GM11168 (cell line): ENCODE results near the gene BLVRB.
"Not testable (repeated sequence)": the region's sequence is repeated elsewhere in the genome, so short reads cannot be mapped to it uniquely, and the experiment has no call there.

ENCODE experiments used
- in situ Hi-C: fragments of 300-500 bp; cut with MboI; formaldehyde crosslinking; loops from one replicate; pipeline ENCODE4 v1.12.0; 2022; ENCODE audit warnings: low sequenced_read_pairs; ENCODE audit not compliant: unreplicated experiment

BLVRB gene

DNA sequence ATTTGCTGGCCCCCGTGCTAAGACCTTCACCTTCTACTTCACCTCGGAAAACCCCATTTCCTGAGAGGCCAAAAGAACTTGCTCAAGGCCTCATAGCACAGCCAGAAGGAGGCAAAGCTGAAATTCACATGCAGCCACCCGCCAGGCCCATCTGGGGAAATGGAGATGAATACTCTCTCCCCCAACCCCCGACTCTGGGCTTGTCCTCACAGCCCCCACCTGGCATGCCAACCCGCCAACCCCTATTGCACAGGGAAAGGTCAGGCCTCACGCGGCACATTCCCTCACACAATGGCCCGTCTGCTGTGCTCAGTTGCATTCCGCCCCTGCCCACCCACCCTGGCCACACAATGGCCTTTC lies 55.5 kb downstream of the BLVRB start:
- in situ Hi-C loops = no loop called here

GRCh38 chr19:40408598-40408925 lies 57.0 kb downstream of the BLVRB start:
- in situ Hi-C loops = not testable (repeated sequence)

DNA sequence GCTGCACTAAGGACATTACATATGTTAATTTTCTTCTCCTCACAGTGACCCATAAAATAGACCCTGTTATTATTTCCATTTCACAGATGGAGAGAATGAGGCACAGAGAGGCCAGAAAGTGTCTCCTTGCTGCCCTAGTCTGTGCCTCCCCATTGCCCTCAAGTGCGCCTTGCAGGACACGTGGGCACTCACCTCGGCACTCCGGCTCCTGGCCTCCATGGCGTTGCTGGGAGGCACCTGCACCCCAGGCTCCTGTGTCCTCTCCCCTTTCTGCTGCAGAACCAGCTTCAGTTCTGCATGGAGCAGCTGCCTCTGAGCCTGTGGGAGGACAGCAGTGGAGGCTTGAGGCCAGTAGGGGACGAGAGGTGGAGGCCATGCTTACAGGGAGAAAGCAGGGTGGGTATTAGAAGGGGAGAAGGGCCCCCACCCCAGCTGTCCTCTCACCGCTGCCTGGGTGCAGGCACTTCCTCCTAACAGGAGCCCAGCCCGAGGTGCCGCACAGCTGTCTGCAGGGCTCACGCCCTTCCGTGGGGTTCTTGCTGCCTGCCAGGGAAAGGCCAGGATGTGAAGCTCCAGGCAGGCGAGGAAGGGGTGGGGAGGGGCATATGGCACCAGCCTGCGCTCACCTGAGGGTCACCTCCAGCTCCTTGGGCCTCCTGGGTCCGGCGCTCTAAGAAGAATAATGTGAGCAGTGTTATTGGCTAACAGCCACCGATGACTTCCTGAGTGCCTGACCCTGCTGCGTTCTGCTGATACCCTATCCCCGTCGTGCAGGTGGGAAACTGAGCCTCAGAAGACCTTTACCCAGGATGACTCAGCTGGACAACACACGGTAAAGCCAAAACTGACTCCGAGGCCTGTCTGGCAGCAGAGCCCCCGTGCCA lies 57.6 kb downstream of the BLVRB start:
- in situ Hi-C loops = no loop called here

DNA sequence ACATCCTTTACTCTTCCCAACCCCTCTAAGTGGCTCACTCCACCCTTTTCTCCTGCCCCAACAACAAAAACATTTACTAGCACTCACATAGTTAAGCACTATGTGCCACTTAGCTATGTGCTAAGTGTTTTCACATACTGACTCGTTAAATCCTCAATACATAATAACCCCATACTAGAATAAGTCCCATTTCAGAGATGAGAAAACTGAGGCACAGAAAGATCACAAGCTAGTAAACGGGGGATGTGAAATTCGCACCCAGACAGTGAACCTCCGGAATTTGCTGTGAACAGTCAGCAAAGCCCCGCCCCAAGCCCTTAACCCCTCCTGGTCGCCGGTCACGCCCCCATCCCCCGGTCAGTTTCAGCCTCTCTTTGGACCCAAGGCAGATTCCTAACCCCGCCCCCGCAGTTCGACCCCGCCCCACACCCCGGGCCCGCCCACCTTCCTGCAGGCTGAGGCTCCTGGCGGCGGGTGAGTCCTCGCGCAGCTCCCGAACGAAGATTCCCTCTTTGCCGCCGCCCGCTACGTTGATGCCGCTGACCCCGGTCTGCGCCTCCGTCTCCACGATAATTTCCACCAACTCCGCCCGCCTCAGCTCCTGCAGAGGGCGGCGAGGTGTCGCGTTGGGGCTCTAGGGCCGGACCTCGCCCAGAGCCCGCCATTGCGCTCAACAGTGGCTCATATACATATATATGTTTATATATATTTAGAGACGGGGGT lies 62.1 kb downstream of the BLVRB start:
- in situ Hi-C loops = no loop called here

DNA sequence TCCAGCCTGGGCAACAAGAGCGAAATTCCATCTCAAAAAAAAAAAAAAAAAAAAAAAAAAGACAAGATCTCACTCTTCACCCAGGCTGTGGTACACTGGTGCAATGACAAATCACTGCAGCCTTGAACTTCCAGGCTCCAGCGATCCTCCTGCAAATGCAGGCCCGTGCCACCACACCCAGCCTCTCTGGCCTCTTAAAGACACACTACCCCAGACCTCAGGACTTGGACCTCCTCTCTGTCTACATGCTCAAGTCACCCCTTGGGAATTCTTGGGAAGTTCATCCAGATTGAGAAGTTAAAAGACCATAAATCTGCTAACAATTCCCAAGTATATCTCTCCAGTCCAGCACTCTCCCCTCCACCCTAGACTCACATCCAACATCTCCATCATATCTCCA lies 65.0 kb downstream of the BLVRB start:
- in situ Hi-C loops = no loop called here

DNA sequence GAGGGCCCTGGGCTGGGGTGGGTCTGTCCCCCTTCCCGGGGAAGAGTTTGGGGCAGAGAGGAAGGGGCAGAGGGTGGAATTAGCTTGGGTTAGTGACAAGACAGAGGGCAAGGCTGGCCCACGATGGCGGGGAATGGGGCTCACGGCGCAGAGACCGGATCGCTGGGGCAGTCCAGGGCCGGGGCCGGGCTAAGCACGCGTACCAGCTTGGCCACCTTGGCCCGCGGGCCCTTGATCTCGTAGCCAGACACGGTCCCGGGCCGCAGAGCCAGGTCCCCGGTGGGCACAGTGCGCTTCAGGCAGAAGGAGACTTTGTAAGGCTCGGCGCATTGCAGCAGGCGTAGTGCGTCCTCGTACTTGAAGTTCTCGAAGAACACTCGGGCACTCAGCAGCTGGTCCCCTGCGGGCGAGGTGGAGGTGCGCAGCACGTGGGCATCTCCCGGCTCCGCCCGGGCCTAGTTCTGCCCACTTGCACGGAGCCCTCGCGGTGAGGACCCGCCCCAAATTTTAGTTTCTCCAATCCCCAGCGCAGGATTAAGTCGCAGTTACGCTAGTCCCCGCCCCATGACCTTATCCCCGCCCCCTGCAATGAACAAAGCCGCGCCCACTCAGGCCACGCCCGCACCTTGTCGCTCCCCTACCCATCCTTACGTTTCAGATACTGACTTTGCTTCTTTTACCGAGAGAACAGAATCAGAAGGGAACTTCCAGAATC lies 67.0 kb downstream of the BLVRB start:
- in situ Hi-C loops = no loop called here
